Superior temporal gyrus (tissue), 1 donor: ENCODE results near the gene STON1.
"Not testable (repeated sequence)": the region's sequence is repeated elsewhere in the genome, so short reads cannot be mapped to it uniquely, and the experiment has no call there.

Source experiments
- DNase-seq: peaks from one replicate; pipeline ENCODE4 v3.0.0-alpha.2; 2016; ENCODE audit errors: extremely low spot score

Gene STON1

DNA sequence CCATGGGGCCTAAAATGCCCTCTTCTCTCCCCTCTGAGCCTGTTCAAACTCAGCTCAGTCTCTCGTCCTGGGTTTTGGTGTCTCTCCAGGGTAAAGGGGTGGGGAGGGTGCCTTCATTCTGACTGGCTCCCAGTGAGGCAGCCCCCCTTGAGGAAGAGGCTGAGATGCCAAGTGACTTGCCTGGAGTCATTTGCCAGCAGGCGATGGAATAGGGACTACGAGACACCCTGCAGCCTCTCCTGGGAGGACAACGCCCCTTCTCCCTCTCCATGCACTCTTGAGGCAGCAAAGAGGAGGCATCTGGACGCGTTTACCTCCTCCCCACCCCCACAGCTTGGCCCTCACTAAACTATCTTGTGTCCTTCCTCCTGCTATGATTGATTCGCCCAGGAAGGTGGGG is 760 bp upstream of the STON1 start:
- DNase-seq: no peak

DNA sequence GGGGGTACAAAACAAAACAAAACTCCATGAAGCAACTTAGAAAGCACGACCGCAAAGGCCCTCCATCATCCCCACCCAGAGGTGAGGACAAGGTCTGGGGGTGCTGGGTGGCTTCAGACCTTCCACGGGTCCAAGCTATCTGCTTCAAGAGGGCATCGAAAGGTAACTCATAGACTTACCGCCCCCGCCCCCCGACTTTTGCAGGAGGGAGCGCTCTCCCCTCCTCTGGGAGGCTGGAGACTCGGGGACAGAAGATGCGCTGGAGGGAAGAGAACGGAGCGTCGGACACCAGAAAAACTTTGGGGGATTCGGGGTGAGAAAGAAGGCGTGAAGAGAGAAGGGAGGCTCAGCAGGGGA is 300 bp upstream of the STON1 start:
- no peak for DNase-seq

DNA sequence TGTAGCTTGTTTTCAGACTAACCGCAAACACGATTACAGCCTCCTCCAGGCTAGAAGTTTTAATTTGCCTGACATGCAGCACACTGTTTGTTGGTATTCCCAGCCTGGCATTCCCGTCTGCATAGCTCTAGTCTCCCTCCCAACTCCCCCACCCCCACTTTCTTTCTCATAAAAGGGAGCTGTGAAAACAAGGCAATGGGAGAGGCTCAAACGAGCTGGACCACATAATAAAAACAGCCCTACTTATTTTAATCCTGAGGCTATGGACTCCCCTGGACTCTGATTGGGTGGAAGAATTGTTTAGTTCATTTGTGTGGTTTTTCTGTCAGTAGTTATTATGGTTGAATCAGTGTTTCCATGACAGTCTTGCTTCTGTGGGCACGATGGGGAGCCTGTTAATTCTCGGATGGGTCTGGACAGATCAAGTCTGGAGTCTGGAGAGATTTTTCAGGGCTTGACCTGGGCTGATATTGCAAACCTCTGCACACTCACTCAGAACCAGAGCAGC is 1.2 kb downstream of the STON1 start:
- DNase-seq: peak; percentile 44

DNA sequence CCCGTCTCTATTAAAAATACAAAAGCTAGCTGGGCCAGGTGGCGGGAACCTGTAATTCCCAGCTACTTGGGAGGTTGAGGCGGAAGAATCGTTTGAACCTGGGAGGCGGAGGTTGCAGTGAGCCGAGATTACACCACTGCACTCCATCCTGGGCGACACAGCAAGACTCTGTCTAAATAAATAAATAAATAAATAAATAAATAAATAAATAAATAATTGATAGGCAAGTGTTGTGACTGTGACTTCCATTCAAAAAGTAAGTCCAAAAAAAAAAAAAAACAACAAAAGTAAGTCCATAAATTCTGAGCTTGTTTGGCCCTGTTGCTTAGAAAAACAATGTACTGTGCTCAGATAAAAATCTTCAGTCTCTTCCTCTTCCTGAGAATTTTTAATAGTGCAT is 2.2 kb downstream of the STON1 start:
- no peak for DNase-seq

DNA sequence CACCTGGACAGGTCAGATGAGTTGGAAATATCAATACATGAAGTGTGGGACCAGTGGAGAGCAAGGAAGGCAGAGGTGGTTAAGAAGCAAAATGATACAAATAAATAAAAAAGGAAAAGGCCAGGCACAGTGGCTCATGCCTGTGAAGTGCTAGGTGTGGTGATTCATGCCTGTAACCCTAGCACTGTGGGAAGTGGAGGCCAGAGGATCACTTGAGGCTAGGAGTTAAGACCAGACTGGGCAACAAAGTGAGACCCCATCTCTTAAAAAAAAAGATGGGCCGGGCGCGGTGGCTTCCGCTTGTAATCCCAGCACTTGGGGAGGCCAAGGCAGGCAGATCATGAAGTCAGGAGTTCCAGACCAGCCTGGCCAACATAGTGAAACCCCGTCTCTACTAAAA is 2.9 kb downstream of the STON1 start:
- no peak for DNase-seq

DNA sequence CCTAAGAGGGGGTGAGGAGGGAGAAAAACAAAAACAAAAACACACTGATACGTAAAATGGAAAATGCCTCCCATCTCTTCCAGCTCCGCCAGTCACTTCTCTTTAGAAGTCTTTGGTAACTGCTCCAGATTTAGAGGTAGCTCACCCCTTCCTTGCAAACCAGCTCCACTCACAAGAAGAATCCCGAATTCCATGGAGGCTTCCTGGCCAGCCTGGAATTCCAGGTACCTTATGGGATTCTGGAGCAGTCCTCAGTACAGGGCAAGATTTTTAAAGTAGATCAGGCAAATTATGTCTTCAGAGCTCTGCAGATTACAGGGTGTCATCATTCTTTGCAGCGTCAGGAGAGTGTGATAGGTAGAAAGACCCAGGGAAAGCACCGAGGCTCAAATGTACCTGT is 4.8 kb downstream of the STON1 start:
- no peak for DNase-seq

DNA sequence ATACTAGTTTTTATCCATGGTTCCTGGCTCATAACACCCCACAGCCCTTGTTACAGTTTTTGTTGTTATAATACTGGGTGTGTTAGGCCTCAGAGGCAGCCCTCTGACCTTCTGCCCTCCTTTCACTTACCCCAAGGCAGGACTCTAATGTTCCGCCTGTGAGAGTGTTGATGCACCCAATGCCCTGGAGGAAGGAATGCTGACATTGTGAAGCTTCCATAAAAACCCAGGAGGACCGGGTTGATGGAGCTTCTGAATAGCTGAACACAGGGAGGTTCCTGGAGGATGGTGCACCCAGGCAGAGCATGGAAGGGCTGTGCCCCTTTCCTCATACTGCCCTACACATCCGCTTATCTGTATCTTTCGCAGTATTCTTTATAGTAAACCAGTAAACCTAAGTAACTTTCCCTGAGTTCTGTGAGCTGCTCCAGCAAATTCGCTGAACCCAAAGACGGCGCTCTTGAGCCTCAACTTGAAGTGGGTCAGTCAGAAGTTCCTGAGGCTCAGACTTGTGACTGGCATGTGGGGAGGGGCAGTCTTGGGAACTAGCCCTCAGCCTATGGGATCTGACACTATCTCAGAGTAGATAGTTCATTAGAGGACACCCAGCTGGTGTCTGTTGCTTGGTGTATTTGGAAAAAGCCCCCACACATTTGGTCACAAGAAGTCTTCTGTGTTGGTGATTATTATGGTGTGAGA is 10.4 kb downstream of the STON1 start:
- no peak for DNase-seq

DNA sequence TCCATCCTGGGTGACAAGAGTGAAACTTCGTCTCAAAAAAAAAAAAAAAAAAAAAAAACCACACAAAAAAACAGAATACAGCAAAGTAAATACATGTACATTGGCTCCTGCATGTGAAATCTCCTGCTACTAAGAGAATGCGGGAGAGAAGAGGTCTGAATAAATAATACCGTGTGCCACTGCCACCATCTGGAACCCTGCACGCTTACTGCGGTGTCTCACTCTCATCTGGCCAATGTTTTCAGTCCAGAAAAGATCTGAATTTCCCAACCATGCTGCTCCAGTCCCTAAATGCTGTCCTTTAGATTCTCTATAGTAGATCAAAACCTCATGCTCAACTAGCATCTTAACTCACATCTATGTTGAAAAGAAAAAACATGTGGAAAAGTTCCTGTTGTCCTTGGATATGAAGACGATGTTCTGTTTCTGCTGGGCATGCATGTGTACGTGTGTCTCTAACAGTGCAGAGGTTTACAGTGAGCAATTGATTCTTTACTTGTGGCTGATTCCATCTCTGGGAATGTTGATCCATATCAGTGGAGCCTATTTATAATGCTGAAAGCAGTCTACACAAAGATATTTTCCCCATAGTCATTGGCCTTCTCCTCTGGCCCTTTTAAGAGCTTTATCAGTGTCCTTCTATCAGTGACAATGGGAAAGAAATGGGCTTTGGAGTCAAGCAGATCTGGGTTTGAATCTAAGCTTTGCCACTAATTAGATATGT is 11.9 kb downstream of the STON1 start:
- DNase-seq: no peak

DNA sequence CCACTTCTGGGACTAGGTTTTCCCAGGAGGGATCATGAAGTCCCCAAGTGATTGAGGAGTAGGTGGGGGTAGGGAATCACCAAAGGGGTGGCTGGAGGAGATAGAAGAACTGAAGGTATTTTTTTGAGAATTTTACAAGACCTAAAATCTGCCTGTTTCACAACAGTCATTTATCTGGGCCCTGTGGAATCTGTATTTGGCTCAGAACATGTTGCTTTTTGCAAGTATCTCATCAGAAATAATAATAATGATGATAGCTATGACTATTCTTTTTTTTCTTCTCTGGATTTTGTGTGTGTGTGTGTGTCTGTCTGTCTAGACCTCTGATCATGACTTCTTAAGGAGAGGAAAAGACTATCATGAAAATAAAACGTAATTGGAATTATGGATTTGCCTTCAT is 13.9 kb downstream of the STON1 start:
- no peak for DNase-seq

DNA sequence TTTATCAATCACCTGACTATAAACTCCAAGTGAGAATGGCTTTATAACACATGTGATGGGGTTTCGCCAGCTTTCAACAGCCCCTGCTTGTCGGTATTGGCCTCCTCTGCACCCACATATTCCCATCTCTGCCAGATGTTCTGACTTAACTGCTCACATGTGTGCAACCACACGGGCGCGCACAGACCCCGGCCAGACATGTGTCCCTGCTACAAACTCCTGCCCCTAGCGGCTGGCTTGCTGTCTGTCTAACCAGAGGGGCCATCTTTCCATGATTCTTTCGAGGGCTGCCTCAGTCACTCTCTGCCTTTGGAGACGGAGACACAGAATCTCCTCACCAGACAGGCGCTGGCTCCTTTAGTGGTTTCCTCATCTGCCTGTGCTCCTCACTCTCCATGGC is 15.3 kb downstream of the STON1 start:
- no peak for DNase-seq

DNA sequence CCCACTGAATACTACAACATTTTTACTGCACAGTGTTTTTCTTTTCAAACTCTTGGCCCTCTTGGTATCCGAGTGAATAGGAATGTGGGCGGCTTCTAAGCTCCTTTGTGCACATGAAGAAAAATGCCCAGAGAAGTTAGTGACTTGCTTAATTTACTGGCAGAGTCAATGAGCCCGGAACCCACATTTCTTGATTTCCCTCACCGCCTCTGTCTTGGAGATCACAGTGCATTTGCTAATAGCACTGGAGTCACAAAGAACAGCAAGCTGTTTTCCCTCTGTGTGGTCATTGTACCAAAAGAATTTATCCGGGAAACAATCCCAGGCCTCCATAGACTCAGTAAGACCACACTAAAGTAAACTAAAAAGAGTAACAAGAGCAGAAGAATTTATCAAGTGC is 18.9 kb downstream of the STON1 start:
- no peak for DNase-seq

DNA sequence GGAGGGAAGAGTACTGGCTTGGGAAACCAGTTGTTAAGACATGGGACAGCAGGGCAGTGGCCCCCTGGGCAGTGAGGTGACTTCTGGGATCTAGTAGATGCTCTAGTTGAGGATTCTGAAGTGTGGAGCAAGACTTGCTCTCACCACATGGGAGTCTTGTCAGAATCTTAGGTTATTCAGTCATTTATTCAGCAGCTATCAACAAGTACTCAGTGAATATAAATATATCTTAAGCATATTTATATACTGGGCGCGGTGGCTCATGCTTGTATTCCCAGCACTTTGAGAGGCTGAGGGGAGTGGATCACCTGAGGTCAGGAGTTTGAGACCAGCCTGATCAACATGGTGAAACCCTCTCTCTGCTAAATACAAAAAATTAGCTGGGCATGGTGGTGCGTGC is 20.0 kb downstream of the STON1 start:
- DNase-seq: no peak

DNA sequence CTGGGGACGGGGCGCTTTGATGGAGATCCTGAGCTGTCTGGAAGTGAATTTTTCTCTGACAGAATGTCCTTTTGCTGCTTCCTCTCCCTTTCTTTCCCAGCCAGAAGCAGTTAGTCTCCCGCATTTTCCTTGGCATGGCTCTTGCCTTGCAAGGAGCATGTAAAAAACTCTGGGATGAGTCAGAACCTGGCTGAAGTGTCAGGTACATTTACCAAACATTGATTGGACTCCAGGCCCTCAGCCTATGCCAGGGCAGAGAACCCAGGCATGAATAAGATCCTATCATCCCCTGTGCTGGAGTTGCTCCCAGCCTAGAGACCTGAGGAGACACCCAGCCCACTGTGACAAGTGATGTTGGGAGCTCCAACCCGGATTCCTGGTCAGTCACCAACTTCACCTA is 21.6 kb downstream of the STON1 start:
- no peak for DNase-seq

DNA sequence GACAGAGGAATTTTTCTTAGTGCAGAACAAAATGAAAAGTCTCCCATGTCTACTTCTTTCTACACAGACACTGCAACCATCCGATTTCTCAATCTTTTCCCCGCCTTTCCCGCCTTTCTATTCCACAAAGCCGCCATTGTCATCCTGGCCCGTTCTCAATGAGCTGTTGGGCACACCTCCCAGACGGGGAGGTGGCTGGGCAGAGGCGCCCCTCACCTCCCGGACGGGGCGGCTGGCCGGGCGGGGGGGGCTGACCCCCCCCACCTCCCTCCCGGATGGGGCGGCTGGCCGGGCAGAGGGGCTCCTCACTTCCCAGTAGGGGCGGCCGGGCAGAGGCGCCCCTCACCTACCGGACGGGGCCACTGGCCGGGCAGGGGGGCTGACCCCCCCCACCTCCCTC is 25.1 kb downstream of the STON1 start:
- not testable (repeated sequence) for DNase-seq

DNA sequence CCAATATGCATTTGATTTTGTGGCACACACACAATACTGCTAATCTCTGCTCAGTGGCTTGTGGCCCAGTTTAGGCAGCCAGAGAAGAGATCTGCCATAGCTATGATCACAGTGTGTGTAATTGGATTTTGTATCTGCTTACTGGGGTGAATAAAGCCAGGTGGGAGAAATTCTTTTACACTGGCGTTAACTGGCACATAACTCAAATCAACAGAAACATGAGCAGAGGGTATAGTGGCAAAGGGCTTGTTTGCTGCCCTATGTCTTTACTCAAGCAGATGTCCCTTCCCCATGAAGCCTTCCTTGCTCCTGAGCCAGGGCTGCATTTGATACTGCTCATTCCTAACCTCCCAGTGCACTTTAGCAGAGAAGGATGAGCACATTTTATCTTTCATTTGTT is 28.5 kb downstream of the STON1 start:
- no peak for DNase-seq

DNA sequence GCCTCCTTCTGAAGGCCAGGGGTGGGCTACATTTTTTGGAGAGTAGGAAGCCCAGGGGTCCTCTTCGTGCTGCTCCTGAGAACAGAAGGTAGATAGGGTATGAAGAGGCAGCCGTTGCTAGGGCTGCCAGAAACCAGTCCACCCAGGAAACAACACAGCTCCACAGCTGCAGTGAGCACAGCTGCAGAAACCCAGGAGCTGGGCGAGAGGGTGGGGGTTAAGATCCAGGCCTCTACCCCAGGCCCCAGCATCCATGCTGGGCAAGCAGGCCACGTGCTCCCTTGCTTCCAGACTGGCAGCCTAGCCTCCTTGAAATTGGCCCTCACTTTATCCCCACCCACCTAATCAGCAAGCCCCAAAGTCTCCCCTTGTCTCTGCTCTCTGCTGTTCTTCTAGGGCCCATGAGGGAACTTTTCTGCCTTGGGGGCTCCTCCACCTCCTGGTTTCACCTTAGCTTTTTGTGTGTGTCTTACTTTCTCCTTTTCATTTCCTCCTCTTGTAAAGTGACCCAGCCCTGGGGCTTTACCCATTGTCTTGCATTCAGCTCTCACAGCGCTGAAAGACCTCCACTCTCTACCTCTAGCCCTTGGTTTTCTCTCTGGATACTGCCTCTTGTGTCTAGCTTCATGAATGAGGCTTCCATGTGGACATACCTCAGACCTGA is 30.7 kb downstream of the STON1 start:
- peak; percentile 55 for DNase-seq

DNA sequence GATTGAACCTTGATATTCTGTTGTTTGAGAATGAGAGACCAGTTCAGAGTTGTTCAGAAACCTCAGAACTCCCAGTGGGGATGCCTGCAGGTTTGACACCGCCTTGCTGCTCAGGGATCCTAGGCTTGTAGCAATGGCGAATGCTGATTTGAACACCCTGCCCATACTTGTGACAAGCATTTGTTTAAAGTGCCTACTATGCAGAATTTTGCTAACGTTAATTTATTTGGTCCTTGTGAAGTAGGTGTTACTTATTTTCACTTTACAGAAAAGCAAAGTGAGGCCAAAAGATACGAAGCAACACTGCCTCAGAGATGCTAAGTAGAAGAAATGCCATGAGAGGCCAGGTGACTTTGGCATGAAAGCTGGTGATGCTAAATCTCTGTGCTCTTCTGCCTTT is 32.3 kb downstream of the STON1 start:
- no peak for DNase-seq

DNA sequence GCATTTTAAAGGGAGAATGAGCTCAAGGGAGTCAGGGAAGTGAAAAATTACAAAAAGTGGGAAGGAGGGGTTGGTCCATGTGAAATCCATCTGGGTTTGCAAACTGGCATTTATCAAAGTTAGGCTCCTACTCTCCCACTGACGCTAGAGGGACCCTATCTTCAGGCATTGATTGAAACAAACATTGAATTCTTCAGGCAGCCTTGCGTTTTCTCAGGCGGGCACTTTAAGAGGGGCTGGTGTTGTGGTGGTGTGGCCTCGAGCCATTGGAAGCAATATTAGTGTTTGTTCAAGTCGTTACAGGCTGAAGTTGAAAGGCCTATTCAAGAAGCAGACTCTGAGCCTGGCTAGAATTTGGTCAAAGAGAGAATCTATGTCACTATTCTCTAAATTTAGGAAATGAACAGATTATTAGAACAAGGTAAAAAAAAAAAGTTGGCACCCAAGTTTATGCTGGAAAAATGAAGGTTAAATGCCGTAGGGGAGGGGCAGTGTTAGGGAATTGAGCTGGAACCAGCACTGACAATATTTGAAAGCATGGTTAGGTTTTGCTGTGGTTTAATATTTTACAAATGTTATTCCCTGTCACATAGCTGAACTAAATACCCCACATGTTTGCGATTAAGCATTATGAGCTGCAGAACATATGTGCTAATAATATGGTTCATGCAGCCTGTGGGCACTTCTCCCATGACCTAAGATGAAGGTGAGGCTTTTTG is 36.8 kb downstream of the STON1 start:
- no peak for DNase-seq

DNA sequence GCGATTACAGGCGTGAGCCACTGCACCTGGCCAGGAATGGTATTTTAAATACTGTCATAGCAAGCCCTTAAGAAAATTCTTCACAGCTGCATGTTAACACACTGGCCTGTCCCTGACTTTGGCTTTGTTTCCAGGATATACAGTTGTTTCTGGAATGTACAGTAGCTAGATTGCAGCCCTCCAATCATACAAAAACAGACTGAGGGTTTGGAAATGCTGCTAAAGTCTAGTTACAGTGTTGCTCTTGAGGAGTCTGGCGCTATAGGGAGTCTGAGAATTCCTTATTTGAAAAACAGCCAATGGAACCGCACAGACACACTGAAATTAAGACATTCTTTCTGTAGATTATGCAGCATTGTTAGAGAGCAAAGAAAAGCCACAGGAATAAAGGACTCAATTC is 37.7 kb downstream of the STON1 start:
- no peak for DNase-seq

DNA sequence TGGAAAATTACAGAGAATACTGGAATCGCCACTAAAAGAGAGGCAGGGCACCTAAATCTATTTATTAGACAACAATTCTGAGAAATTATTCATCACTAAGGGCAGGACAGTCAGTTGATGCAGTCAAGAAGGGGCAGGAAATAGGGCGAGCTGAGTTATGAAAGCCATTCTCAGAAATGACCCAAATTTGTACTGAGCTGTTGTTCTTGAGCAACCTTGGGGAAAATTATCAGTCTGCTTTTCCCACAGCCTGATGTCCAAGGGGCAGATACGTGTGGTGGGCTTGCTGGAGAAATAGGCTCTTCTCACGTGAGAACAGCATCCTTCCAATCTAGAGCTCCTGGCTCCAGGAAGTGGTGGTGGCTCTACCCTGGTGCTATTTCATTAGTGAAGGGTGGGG is 38.6 kb downstream of the STON1 start:
- DNase-seq: no peak

DNA sequence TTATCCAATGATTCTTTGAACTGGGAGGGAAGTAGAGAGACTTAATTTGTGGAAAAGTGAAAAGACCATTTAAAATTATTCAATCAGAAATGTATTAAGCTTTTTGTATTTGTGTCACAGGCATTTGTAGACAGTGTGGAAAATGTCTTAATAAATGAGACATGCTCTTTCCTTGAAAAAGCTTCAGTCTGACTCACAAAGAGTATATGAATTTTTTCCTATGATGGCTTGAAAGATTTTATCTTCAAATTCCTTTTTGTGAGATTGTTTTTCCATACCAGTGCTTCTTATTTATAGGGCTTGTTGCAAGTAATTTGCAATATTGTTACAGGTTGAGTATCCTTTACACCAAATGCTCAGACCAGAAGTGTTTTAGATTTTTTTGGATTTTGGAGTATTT is 39.5 kb downstream of the STON1 start:
- no peak for DNase-seq

DNA sequence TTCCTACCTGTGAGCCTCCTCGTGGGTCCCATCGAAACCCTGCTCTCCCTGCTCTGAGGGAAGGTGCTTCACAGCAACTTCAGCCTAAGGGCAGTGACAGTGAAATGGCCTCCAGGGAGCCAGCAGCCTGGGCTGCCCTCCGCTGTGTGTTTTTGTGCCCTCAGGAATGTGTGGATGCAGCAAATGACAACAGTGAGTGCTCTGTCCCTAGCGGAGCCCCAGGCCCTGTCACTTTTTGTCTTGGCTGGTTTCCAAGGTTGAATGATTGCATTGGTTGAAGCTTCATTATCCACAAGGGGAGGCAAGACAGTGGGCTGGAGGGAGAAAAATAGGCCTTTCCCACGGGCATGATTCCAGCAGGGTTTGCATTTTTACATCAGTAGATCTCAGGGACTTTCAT is 42.9 kb downstream of the STON1 start:
- no peak for DNase-seq
